ENCODE measurements around the gene DCAF8L2. TPM values are rescaled to one million over a fixed set of nuclear protein-coding genes. Genes with fewer than 3 reads are reported as not detected.

Gene DCAF8L2
- total RNA-seq, 1 donor from 2014 or later, result not detected

DNA sequence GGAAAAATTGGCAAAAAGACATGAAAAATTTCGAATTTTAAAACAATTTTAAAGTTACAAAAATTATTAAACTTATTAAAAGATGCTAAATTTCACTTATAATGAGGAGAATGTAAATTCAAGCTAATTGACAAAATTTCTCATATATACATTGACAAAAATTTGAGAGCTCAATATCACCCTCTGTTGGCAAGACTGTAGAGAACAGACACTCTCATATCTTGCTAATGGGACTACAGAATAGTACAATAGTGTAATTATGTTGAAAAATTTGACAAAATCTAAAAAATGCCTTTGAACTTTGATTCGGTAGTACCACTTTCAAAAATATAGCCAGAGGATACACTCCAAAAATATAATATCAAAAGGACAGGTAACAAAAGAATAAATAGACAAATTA, 29.8 kb downstream of the DCAF8L2 start:
- no peaks in the 10 kb centered on the region for H3K27me3 ChIP-seq
- intact Hi-C loops (cut with DNase I), result loop anchor here (10.0 kb wide), 1 partner anchor 395 kb away; no protein-coding TSS in a partner anchor
- no peaks in the 10 kb centered on the region for H3K9me3 ChIP-seq
- no peaks in the 10 kb centered on the region for H3K36me3 ChIP-seq
- H3K4me3 ChIP-seq, result no peak overlapping the region
- H3K27ac ChIP-seq, result no peak overlapping the region
- H3K4me1 ChIP-seq, result no peaks in the 10 kb centered on the region
- TF ChIP-seq POLR2A (IDR thresholded peaks at IDR 0.05) (no peak), POLR2AphosphoS5 (IDR thresholded peaks at IDR 0.05; ENCODE audit: insufficient read depth in 1 of 2, low read depth in 1 of 2) (no peak)
- TF ChIP-seq, protein P1, sequence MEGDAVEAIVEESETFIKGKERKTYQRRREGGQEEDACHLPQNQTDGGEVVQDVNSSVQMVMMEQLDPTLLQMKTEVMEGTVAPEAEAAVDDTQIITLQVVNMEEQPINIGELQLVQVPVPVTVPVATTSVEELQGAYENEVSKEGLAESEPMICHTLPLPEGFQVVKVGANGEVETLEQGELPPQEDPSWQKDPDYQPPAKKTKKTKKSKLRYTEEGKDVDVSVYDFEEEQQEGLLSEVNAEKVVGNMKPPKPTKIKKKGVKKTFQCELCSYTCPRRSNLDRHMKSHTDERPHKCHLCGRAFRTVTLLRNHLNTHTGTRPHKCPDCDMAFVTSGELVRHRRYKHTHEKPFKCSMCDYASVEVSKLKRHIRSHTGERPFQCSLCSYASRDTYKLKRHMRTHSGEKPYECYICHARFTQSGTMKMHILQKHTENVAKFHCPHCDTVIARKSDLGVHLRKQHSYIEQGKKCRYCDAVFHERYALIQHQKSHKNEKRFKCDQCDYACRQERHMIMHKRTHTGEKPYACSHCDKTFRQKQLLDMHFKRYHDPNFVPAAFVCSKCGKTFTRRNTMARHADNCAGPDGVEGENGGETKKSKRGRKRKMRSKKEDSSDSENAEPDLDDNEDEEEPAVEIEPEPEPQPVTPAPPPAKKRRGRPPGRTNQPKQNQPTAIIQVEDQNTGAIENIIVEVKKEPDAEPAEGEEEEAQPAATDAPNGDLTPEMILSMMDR (IDR thresholded peaks at IDR 0.05), result no peak
- no peak for DNase-seq (ENCODE audit: extremely low spot score in 2 of 2)

DNA sequence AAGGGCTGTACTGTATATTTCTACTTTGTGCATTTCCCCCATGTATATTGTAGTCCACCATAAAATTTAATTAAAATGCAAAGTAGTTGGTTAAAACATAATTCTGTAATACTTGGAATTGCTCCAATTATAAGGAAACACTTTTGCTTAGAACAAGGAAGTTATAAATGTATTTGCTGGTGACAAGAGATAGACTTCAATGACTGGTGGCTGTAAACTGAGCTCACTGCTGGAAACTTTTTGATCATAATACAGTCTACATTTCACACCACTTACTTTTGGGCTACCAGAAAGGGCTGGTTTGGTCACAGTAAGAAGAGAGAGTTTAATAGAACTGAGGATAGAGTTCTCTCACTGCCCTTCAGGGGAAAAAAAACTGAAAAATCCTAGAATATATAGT, 32.7 kb downstream of the DCAF8L2 start:
- H3K4me1 ChIP-seq, result no peaks in the 10 kb centered on the region
- intact Hi-C loops (cut with DNase I), result no loop called here
- H3K9me3 ChIP-seq, result no peaks in the 10 kb centered on the region
- H3K27ac ChIP-seq, result no peak overlapping the region
- H3K36me3 ChIP-seq, result no peaks in the 10 kb centered on the region
- no peaks in the 10 kb centered on the region for H3K27me3 ChIP-seq
- DNase-seq (ENCODE audit: extremely low spot score in 2 of 2), result no peak
- H3K4me3 ChIP-seq, result no peak overlapping the region
- no peak for TF ChIP-seq POLR2AphosphoS5 (IDR thresholded peaks at IDR 0.05; ENCODE audit: insufficient read depth in 1 of 2, low read depth in 1 of 2)
- no peak for TF ChIP-seq POLR2A (IDR thresholded peaks at IDR 0.05)
- TF ChIP-seq, protein P1 (IDR thresholded peaks at IDR 0.05), result no peak

DNA sequence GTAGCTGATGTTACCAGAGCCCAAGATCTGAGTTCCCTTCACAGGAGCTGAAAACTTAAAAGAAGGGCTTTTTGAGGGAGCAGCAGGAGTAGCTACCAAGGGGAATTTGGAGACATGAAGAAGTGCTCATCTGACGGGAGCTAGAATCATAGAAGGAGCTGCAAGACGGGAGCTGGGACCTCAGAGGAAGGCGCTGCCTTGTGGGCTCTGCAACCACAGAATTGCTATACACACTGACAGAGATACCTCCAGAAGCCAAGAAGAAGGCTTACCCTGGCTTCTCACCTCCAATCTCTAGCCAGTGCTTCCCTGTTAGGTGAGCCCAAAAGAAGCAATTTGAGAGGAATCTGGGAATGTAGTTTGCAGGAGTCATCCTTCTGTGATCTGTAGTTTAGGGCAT, 35.9 kb downstream of the DCAF8L2 start:
- no peak for DNase-seq (ENCODE audit: extremely low spot score in 2 of 2)
- TF ChIP-seq, protein P1 (IDR thresholded peaks at IDR 0.05), result no peak
- TF ChIP-seq POLR2AphosphoS5 (IDR thresholded peaks at IDR 0.05; ENCODE audit: insufficient read depth in 1 of 2, low read depth in 1 of 2), result no peak
- TF ChIP-seq POLR2A (IDR thresholded peaks at IDR 0.05), result no peak
- intact Hi-C loops (cut with DNase I), result no loop called here
- Histone ChIP-seq H3K9me3 (no peaks in the 10 kb centered on the region), H3K4me3 (no peak overlapping the region), H3K27me3 (no peaks in the 10 kb centered on the region), H3K36me3 (no peaks in the 10 kb centered on the region), H3K27ac (no peak overlapping the region), H3K4me1 (no peaks in the 10 kb centered on the region)

DNA sequence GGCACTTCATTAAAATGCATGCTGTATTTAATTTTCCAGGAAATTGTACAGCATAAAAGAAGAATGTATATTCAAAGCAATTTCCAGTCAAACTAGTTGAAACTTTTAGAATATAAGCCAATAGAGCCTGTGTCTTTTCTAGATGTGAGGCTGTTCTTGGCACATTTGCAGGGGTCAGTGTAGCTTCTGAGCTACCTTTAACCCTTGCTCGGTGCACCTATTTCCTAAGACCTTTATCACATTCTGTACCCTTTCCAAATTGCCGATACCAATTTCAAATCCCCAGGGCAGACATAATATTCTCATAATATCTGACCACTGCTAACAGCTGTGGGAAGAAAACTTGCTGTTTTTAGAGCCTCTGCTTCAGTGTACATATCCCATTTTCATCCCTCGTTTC, 43.2 kb downstream of the DCAF8L2 start:
- no peak for TF ChIP-seq POLR2AphosphoS5 (IDR thresholded peaks at IDR 0.05; ENCODE audit: insufficient read depth in 1 of 2, low read depth in 1 of 2)
- no peak for TF ChIP-seq POLR2A (IDR thresholded peaks at IDR 0.05)
- TF ChIP-seq, protein P1 (IDR thresholded peaks at IDR 0.05), result no peak
- intact Hi-C loops (cut with DNase I), result no loop called here
- Histone ChIP-seq H3K9me3 (no peaks in the 10 kb centered on the region), H3K4me1 (no peaks in the 10 kb centered on the region), H3K27ac (no peak overlapping the region), H3K36me3 (no peaks in the 10 kb centered on the region), H3K4me3 (no peak overlapping the region), H3K27me3 (no peaks in the 10 kb centered on the region)
- DNase-seq (ENCODE audit: extremely low spot score in 2 of 2), result no peak

DNA sequence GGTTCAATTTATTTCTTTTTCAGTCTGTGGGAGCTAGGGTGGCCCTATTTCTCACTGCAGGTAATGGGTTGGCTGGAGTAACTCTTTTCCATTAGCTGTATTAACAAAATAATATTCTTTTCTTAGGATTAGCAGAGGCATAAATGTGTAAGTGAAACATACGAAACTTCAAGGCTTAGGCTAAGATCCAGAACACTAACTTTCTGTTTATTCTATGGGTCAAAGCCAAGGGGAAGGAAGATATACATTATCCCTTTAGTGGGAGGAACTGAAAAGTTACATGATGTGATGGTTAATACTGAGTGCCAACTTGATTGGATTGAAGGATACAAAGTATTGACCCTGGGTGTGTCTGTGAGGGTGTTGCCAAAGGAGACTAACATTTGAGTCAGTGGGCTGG, 66.4 kb downstream of the DCAF8L2 start:
- Histone ChIP-seq H3K27me3 (no peaks in the 10 kb centered on the region), H3K4me3 (no peak overlapping the region), H3K9me3 (no peaks in the 10 kb centered on the region), H3K36me3 (no peaks in the 10 kb centered on the region), H3K27ac (no peak overlapping the region), H3K4me1 (no peaks in the 10 kb centered on the region)
- intact Hi-C loops (cut with DNase I), result no loop called here
- DNase-seq (ENCODE audit: extremely low spot score in 2 of 2), result no peak
- TF ChIP-seq POLR2A (IDR thresholded peaks at IDR 0.05), result no peak
- TF ChIP-seq, protein P1 (IDR thresholded peaks at IDR 0.05), result no peak
- TF ChIP-seq POLR2AphosphoS5 (IDR thresholded peaks at IDR 0.05; ENCODE audit: insufficient read depth in 1 of 2, low read depth in 1 of 2), result no peak
